KMS-11 (cell line): ENCODE data around the gene HTT.

Experiments
- H2AFZ ChIP-seq: fragments of 200-600 bp; sonication (generic); 2 replicates; pipeline ENCODE4 v1.6.1; 2016; ENCODE audit warnings: antibody characterized with exemption, mixed run types, low read depth
- H3K27ac ChIP-seq: fragments of 200-600 bp; sonication (generic); 2 replicates; pipeline ENCODE4 v1.6.1; 2016; ENCODE audit warnings: mild to moderate bottlenecking, mixed run types
- H3K27me3 ChIP-seq: fragments of 200-600 bp; sonication (generic); 2 replicates; pipeline ENCODE4 v1.6.1; 2017; ENCODE audit warnings: mild to moderate bottlenecking, low read depth, mixed run types, moderate library complexity; ENCODE audit not compliant: insufficient read depth
- H3K36me3 ChIP-seq: fragments of 200-600 bp; sonication (generic); 2 replicates; pipeline ENCODE4 v1.6.1; 2017; ENCODE audit warnings: mild to moderate bottlenecking, mixed run types; ENCODE audit not compliant: insufficient read depth
- H3K4me1 ChIP-seq: fragments of 200-600 bp; sonication (generic); 2 replicates; pipeline ENCODE4 v1.6.1; 2016; ENCODE audit warnings: mild to moderate bottlenecking, low read depth, mixed run types; ENCODE audit not compliant: poor library complexity, severe bottlenecking
- H3K4me2 ChIP-seq: fragments of 200-600 bp; sonication (generic); 2 replicates; pipeline ENCODE4 v1.7.0; 2016; ENCODE audit warnings: mild to moderate bottlenecking, mixed run types
- H3K4me3 ChIP-seq: fragments of 200-600 bp; sonication (generic); IDR thresholded peaks from 2 replicates; pipeline ENCODE4 v1.6.1; 2017; ENCODE audit warnings: low read depth, low read length, mixed read lengths; ENCODE audit not compliant: insufficient read depth
- H3K79me2 ChIP-seq: fragments of 200-600 bp; sonication (generic); 2 replicates; pipeline ENCODE4 v1.6.1; 2016; ENCODE audit warnings: low read depth, mixed run types; ENCODE audit not compliant: insufficient read depth
- H3K9ac ChIP-seq: fragments of 200-600 bp; sonication (generic); 2 replicates; pipeline ENCODE4 v1.6.1; 2016; ENCODE audit warnings: mild to moderate bottlenecking, mixed run types
- H4K20me1 ChIP-seq: fragments of 200-600 bp; sonication (generic); 2 replicates; pipeline ENCODE4 v1.6.1; 2016; ENCODE audit warnings: mild to moderate bottlenecking, mixed run types; ENCODE audit not compliant: insufficient read depth
- TF ChIP-seq, protein P1 (sequence below): fragments of 200-600 bp; sonication (generic); conservative IDR thresholded peaks from 2 replicates; pipeline ENCODE4 v1.6.1; 2017; ENCODE audit warnings: low read depth, mild to moderate bottlenecking, antibody characterized with exemption, low read length, moderate library complexity, mixed read lengths

HTT gene

DNA sequence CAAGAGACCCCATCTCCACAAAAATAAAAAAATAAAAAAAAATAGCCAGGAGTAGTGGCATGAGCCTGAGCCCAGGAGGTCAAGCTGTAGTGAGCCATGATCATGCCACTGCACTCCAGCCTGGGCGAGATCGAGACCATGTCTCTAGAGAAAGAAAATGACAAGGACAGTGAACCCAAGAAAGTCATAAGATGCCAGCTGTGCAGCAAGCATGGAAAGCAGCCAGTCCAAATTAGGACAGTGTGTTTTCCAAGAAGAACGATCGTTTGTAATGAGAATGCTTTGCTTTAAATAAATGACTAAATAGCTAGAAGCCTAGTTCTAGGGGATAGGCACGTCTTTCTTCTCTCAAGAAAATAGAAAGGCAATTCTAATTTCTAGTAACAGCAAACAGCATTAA, 116.1 kb downstream of the HTT start:
- Histone ChIP-seq H3K9ac (no peak overlapping the region), H3K4me2 (no peak overlapping the region), H2AFZ (no peak overlapping the region), H3K4me3 (no peak overlapping the region), H4K20me1 (no peaks in the 10 kb centered on the region), H3K27me3 (no peaks in the 10 kb centered on the region), H3K4me1 (no peaks in the 10 kb centered on the region), H3K36me3 (no peaks in the 10 kb centered on the region), H3K27ac (no peak overlapping the region), H3K79me2 (no peaks in the 10 kb centered on the region)
- TF ChIP-seq, protein P1, sequence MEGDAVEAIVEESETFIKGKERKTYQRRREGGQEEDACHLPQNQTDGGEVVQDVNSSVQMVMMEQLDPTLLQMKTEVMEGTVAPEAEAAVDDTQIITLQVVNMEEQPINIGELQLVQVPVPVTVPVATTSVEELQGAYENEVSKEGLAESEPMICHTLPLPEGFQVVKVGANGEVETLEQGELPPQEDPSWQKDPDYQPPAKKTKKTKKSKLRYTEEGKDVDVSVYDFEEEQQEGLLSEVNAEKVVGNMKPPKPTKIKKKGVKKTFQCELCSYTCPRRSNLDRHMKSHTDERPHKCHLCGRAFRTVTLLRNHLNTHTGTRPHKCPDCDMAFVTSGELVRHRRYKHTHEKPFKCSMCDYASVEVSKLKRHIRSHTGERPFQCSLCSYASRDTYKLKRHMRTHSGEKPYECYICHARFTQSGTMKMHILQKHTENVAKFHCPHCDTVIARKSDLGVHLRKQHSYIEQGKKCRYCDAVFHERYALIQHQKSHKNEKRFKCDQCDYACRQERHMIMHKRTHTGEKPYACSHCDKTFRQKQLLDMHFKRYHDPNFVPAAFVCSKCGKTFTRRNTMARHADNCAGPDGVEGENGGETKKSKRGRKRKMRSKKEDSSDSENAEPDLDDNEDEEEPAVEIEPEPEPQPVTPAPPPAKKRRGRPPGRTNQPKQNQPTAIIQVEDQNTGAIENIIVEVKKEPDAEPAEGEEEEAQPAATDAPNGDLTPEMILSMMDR, result no peak

DNA sequence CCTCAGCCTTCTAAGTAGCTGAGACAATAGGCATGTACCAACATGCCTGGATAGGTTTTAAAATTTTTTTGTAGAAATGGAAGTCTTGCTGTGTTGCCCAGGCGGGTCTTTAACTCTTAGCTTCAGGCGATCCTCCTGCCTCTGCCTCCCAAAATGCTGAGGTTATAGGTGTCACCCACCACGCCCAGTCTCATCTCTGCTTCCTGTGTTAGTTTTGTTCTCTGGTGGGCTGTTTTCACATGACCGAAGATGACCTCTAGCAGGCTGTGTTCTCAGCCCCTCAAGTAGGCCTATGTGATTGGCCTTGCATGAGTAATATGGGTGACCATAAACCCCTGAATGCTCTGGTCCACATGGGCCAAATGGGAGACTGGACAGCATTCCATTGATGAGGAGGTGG, 117.7 kb downstream of the HTT start:
- no peaks in the 10 kb centered on the region for H3K79me2 ChIP-seq
- TF ChIP-seq, protein P1, result no peak
- no peak overlapping the region for H3K4me2 ChIP-seq
- H4K20me1 ChIP-seq, result no peaks in the 10 kb centered on the region
- H3K27me3 ChIP-seq, result no peaks in the 10 kb centered on the region
- no peak overlapping the region for H3K4me3 ChIP-seq
- H2AFZ ChIP-seq, result no peak overlapping the region
- H3K4me1 ChIP-seq, result no peaks in the 10 kb centered on the region
- H3K9ac ChIP-seq, result no peak overlapping the region
- H3K36me3 ChIP-seq, result no peaks in the 10 kb centered on the region
- H3K27ac ChIP-seq, result no peak overlapping the region

DNA sequence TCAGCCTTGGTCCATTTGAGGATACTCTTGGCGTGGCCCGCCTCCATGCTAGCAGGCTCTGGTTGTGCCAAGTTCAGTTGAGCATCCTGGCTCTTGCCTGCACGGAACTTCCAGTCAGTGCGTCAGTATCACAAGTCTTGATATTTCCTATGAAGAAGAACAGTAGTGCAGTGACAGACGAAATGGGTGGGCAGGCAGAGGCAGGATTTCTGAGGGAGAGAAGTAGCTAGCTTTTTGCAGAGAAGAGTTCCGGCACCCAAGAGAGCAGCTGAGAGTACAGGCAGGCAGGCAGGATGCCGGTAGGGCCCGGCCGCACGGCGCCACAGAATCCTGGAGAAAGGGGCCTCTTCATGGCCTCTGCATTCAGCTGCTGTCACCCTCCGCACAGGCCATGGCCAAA, 118.3 kb downstream of the HTT start:
- Histone ChIP-seq H3K4me3 (no peak overlapping the region), H3K27ac (no peak overlapping the region), H2AFZ (no peak overlapping the region), H3K4me2 (no peak overlapping the region), H3K79me2 (no peaks in the 10 kb centered on the region), H3K9ac (no peak overlapping the region), H3K4me1 (no peaks in the 10 kb centered on the region), H3K27me3 (no peaks in the 10 kb centered on the region), H3K36me3 (no peaks in the 10 kb centered on the region), H4K20me1 (no peaks in the 10 kb centered on the region)
- TF ChIP-seq, protein P1, result no peak

DNA sequence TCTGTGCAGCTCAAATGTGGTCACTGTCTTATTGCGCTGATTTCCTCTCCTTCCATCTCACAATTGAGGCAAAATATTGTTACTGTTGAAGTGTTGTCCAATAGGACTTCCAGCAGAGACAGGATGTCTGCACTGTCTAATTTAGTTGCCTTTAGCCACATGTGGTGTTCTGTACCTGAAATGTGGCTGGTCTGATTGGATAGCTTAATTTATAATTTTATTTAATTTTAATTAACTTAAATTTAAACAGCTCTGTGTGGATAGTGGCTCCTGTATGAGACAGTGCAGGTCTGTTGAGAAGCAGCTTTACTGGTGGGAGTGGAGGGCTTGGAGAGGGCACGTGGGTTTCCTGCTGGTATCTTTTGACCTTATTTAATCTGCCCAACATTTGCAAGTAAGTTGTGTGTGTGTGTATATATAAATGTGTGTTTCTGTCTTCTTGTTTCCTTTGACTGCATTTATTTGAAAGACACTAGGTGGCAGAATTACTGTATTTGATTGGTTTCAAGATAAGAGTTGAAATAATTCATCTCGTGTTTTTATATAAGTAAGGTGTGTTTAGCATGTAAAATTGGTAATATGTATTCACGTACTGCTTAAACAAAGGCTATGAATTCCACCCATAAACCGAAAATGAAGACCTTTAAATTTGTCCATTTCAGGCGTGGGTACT, 119.2 kb downstream of the HTT start:
- H3K79me2 ChIP-seq, result no peaks in the 10 kb centered on the region
- H3K4me2 ChIP-seq, result no peak overlapping the region
- no peak overlapping the region for H3K9ac ChIP-seq
- H3K4me3 ChIP-seq, result no peak overlapping the region
- no peaks in the 10 kb centered on the region for H3K36me3 ChIP-seq
- no peaks in the 10 kb centered on the region for H3K27me3 ChIP-seq
- TF ChIP-seq, protein P1, result peak; percentile 23; the same call in 1 of the 2 replicates
- no peaks in the 10 kb centered on the region for H3K4me1 ChIP-seq
- no peaks in the 10 kb centered on the region for H4K20me1 ChIP-seq
- H3K27ac ChIP-seq, result no peak overlapping the region
- H2AFZ ChIP-seq, result no peak overlapping the region
